ENCODE measurements around the gene ABCA4.

The ABCA4 gene

GRCh38 chr1:94061513-94062443 lies 59.2 kb downstream of the ABCA4 start:
- H3K27ac Mint-ChIP-seq: no peak overlapping the region
- H3K36me3 Mint-ChIP-seq: no peaks in the 10 kb centered on the region
- no peaks in the 10 kb centered on the region for H3K4me1 Mint-ChIP-seq
- no peaks in the 10 kb centered on the region for H3K9me3 Mint-ChIP-seq
- H3K4me3 Mint-ChIP-seq: no peak overlapping the region
- peaks cover 4% of the 10 kb centered on the region for H3K27me3 Mint-ChIP-seq

- Mint-ChIP-seq H3K36me3 (no peaks in the 10 kb centered on the region), H3K4me1 (no peaks in the 10 kb centered on the region), H3K9me3 (no peaks in the 10 kb centered on the region), H3K4me3 (no peak overlapping the region), H3K27ac (no peak overlapping the region), H3K27me3 (peaks cover 4% of the 10 kb centered on the region)
These were observed 60.2 kb downstream of the ABCA4 start for GRCh38 chr1:94060720-94061119.

DNA sequence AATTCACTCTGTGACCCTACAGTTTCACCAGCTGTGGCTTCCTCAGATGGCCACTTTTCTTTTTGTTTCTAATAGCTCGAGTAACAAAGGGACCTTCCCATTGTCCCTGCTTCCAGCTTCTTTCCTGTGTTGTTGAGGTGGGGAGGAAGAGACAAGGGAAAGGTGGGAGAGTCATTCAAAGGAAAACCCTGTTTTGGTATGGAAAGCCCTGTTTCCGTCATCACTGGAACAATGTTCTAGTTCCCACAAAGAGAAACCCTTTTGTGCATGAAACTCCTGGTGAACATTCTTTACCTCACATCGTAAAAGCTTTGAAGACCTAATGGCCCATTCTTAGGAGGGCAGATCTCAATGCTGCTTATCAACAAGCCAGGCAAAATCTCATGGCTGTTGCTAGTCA lies 62.2 kb downstream of the ABCA4 start:
- no peak overlapping the region for H3K4me3 Mint-ChIP-seq
- no peaks in the 10 kb centered on the region for H3K4me1 Mint-ChIP-seq
- no peaks in the 10 kb centered on the region for H3K36me3 Mint-ChIP-seq
- no peaks in the 10 kb centered on the region for H3K9me3 Mint-ChIP-seq
- H3K27me3 Mint-ChIP-seq: peaks cover 4% of the 10 kb centered on the region
- no peak overlapping the region for H3K27ac Mint-ChIP-seq

- Mint-ChIP-seq H3K9me3 (no peaks in the 10 kb centered on the region), H3K4me3 (no peak overlapping the region), H3K36me3 (no peaks in the 10 kb centered on the region), H3K27ac (no peak overlapping the region), H3K4me1 (no peaks in the 10 kb centered on the region), H3K27me3 (peaks cover 4% of the 10 kb centered on the region)
These were observed 64.0 kb downstream of the ABCA4 start for GRCh38 chr1:94056996-94057395.

DNA sequence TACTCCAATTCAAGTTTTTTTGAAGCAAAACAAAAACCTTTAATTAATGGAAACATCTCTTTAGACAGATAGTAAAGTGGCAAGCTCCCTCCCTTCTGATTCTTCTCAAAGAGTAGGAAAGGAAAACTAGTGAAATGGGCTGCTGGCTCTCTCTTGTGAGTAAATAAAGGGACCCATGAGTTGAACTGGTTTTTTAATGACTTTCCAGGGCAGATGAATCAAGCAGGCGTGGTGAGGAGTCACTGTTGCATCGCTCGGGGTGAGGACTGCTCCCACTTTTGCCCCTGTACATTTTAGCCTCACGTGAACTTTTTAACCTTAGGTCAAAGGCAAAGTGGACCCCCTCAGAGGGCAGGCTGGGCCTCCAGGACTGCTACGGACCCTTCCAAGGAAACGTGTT lies 64.8 kb downstream of the ABCA4 start:
- Mint-ChIP-seq H3K9me3 (no peaks in the 10 kb centered on the region), H3K27me3 (peaks cover 2% of the 10 kb centered on the region), H3K4me3 (no peak overlapping the region), H3K4me1 (no peaks in the 10 kb centered on the region), H3K27ac (no peak overlapping the region), H3K36me3 (no peaks in the 10 kb centered on the region)

DNA sequence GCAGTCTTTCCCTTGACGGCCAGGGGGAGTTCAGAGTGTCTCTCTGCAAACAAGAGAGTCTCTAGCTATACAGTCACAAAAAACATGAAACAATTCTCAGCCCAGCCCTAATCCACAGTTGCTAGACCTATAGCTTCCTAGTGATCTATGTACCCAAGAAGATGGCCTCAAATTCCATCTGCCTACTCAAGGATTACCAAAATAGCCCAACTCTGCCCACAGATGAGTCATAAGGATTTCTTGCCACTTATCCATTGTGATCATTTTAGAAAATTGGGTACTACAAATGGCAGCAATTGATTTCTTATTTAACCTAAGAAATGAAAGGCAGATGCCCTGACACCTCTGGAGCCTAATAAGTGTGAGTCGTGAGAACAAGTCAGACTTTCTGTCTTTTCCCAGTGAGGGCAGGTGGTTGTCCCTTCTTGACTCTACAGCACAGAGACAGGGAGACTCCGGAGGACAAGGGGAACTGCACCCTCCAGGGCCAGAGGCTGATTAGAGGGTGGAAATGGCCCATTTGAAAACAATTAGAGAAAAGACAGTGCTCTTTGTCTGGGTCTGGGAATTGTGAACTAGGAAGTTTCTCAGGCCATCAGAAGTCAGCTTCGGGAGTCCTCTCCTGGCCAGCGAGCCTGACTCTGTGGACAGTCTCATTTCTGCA lies 65.4 kb downstream of the ABCA4 start:
- H3K36me3 Mint-ChIP-seq: no peaks in the 10 kb centered on the region
- H3K27ac Mint-ChIP-seq: no peak overlapping the region
- H3K27me3 Mint-ChIP-seq: peaks cover 2% of the 10 kb centered on the region
- H3K9me3 Mint-ChIP-seq: no peaks in the 10 kb centered on the region
- no peaks in the 10 kb centered on the region for H3K4me1 Mint-ChIP-seq
- H3K4me3 Mint-ChIP-seq: no peak overlapping the region

GRCh38 chr1:94050675-94051074 lies 70.3 kb downstream of the ABCA4 start:
- Mint-ChIP-seq H3K9me3 (no peaks in the 10 kb centered on the region), H3K27me3 (no peaks in the 10 kb centered on the region), H3K27ac (no peak overlapping the region)

DNA sequence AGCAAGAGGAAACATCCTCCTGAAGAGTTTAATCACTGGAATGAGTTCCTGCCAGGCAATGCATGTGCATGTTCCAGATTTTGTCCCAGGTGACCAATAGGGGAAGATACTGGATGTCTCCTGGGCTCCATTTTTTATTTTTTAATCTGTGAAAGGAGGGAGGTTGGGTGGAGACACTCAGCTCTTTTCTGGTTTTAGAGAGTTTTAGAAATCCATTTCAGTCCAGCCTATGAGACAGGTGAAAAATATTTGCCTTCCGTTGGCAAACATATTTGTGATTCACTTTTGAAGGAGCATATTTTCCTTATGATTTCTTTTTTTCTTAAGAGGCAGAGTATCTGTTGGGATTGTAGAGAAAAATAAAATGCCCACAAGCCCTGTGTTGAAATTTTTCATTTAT lies 70.7 kb downstream of the ABCA4 start:
- H3K4me3 Mint-ChIP-seq: no peak overlapping the region
- no peaks in the 10 kb centered on the region for H3K9me3 Mint-ChIP-seq
- no peaks in the 10 kb centered on the region for H3K4me1 Mint-ChIP-seq
- no peaks in the 10 kb centered on the region for H3K36me3 Mint-ChIP-seq
- no peak overlapping the region for H3K27ac Mint-ChIP-seq
- no peaks in the 10 kb centered on the region for H3K27me3 Mint-ChIP-seq

More at GRCh38 chr1:94050675-94051074, 70.3 kb downstream of the ABCA4 start:
- Mint-ChIP-seq H3K4me3 (no peak overlapping the region), H3K4me1 (no peaks in the 10 kb centered on the region), H3K36me3 (no peaks in the 10 kb centered on the region)

DNA sequence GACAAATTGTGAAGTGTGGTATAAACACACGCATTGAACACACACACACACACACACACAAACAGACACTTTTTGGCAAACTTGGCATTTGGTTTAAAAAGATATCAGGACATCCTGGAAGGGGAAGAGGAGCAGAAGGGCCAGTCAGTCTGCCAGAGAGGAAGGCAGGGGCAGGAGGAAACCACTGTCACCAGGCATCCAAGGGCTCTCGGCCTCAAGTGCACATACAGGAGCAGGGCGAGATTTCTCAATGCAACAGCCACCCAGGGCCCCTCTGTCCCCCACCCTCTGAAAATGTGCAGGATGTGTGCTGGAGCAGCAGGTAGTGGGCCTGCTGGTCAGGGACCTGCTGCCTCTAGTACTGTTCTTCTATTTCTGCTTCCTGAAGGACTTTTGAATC lies 71.2 kb downstream of the ABCA4 start:
- Mint-ChIP-seq H3K27me3 (no peaks in the 10 kb centered on the region), H3K4me1 (no peaks in the 10 kb centered on the region), H3K27ac (no peak overlapping the region), H3K9me3 (no peaks in the 10 kb centered on the region), H3K36me3 (no peaks in the 10 kb centered on the region), H3K4me3 (no peak overlapping the region)

- peak overlapping the region; percentile 30 for H3K27ac Mint-ChIP-seq
These were observed 72.4 kb downstream of the ABCA4 start for GRCh38 chr1:94048413-94049164.

GRCh38 chr1:94047949-94048348 lies 73.0 kb downstream of the ABCA4 start:
- H3K27me3 Mint-ChIP-seq: peaks cover 2% of the 10 kb centered on the region

More at GRCh38 chr1:94048413-94049164, 72.4 kb downstream of the ABCA4 start:
- no peaks in the 10 kb centered on the region for H3K9me3 Mint-ChIP-seq
- H3K27me3 Mint-ChIP-seq: peaks cover 2% of the 10 kb centered on the region
- H3K36me3 Mint-ChIP-seq: no peaks in the 10 kb centered on the region
- no peak overlapping the region for H3K4me3 Mint-ChIP-seq
- H3K4me1 Mint-ChIP-seq: no peaks in the 10 kb centered on the region

GRCh38 chr1:94045465-94046056 lies 75.4 kb downstream of the ABCA4 start:
- Mint-ChIP-seq H3K4me1 (no peaks in the 10 kb centered on the region), H3K9me3 (no peaks in the 10 kb centered on the region), H3K27ac (no peak overlapping the region), H3K36me3 (no peaks in the 10 kb centered on the region), H3K27me3 (peaks cover 8% of the 10 kb centered on the region), H3K4me3 (no peak overlapping the region)

More at GRCh38 chr1:94047949-94048348, 73.0 kb downstream of the ABCA4 start:
- H3K27ac Mint-ChIP-seq: no peak overlapping the region
- no peak overlapping the region for H3K4me3 Mint-ChIP-seq
- H3K4me1 Mint-ChIP-seq: no peaks in the 10 kb centered on the region
- H3K9me3 Mint-ChIP-seq: no peaks in the 10 kb centered on the region
- H3K36me3 Mint-ChIP-seq: no peaks in the 10 kb centered on the region

GRCh38 chr1:94044891-94045290 lies 76.1 kb downstream of the ABCA4 start:
- H3K9me3 Mint-ChIP-seq: no peaks in the 10 kb centered on the region
- no peaks in the 10 kb centered on the region for H3K36me3 Mint-ChIP-seq
- no peak overlapping the region for H3K4me3 Mint-ChIP-seq
- no peak overlapping the region for H3K27ac Mint-ChIP-seq
- peaks cover 9% of the 10 kb centered on the region for H3K27me3 Mint-ChIP-seq
- H3K4me1 Mint-ChIP-seq: no peaks in the 10 kb centered on the region

DNA sequence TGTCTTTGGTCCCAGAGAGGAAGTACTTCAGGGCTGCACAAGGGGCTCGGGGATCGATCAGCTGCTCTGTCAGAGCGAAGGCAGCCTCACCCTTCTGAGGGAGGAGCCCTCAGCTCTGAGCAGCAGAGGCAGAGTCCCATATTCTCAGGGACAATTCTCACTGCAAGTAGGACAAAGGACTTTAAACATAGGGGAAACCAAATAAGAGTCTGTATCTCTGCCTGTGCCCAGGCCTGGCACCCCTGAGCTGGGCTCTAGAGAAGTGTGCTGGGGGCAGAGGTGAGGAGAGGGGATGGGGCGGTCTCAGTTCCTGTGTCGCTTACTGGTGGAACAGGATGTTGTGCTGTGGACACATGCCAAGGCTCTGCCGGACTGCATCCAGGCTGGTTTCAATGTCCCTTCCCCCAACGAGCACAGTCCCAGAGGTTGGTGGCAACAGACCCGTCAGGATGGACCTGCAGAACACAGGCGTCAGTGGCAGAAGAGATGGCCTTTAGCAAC lies 76.6 kb downstream of the ABCA4 start:
- Mint-ChIP-seq H3K4me3 (no peak overlapping the region), H3K4me1 (no peaks in the 10 kb centered on the region), H3K9me3 (no peaks in the 10 kb centered on the region), H3K27ac (no peak overlapping the region), H3K36me3 (no peaks in the 10 kb centered on the region), H3K27me3 (peaks cover 13% of the 10 kb centered on the region)

DNA sequence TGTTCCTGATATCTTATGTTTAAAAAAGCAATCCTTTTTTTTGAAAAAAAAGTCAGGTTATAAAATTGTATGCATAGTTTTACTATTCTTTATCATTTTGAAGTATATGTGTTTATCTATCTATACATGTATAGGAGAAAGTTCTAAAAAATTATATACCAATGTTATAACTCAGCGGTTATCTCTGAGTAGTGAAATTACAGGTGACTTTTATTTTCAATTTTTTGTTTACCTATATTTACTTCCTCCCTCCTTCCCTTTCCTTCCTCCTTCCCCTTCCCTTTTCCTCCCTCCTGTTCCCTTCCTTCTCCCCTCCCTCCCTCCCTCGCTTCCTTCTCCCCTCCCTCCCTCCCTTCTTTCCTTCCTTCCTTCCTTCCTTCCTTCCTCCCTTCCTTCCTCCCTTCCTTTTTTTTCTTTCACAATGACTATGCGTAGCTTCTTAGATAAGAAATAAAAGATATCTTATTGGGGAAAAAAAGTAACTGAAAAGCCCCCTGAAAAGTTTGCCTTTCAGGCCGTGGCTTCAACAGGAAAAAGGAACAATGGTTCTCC lies 77.1 kb downstream of the ABCA4 start:
- Mint-ChIP-seq H3K36me3 (no peaks in the 10 kb centered on the region), H3K4me1 (no peaks in the 10 kb centered on the region), H3K27me3 (peaks cover 15% of the 10 kb centered on the region), H3K4me3 (no peak overlapping the region), H3K9me3 (no peaks in the 10 kb centered on the region), H3K27ac (no peak overlapping the region)

All from activated naive CD4-positive, alpha-beta T cell treated with anti-CD3 and anti-CD28 coated beads, Interleukin-2, amount 50 U/mL, for 24 hours (primary cell).